HG03066 (cell line): ENCODE measurements around the gene GLIS2.

Experiments used
- ATAC-seq: cut with Tn5 transposase; IDR thresholded peaks from one replicate; pipeline ENCODE4 v1.9.1; 2021; ENCODE audit warnings: low read depth; ENCODE audit not compliant: unreplicated experiment

Gene GLIS2

DNA sequence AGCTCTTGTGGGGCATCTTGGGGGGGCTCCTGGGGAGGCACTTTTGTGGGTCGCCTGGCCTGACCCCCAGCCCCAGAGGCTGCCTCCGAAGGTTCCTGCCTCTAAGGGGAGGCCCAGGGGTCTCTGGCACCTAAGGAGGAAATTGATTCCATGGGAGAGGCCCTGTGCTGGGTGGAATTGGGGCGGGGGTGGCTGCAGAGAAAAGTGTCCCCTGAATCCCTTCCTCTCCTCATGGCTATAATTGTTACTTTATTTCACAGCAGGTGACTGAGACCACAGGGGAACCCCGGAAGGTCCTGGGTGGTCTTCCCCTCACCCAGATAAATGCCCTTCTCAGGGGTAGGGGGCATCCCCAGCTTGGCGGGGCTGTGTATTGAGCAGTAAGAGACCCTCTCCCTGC lies 3.1 kb downstream of the GLIS2 start:
- ATAC-seq: no peak

DNA sequence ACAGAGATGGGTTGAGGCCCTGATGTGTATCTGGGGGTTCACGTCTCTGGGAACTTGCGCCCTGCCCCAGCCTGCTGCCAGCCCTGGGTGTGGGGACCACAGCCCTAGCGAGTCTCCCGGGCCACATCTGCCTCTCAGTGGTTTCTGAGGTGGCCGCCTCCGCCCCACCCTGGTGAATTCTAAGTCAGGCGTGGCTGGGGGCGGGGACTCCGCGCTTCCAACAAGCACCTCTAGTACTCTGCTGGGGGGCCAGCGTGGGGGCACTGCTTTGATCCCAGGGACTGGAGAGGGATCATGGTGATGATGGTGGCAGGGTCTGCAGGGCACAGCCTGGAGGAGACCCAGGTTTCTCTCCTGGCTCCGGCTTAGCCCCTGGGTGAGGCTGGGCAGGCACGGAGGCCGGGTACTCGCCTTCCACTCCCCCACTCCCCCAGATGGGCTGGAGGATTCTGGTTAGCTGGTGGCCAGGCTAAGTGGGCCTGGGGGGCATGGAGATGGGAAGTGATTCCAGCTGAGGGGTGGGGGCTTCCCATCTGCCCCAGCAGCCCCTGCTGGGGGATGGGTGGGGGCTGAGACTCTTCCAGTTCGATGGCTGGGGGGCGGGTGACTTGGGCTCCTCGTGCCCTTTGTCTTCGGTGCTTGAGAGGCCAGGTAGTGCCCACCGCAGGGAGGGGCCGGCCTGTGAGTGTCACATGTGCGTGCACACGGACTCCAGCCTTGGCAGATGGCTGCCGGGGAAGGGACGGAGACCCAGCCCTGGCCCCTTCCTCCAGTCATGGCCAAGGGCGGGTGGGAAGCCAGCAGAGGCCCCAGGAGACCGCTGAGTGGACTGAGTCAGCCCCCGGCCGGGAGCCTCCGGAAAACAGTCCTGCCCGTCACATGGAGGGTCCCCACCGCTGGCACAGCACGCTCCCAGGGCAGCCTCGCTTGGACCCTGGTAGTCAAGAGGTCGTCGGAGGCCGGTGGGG lies 3.9 kb downstream of the GLIS2 start:
- no peak for ATAC-seq

DNA sequence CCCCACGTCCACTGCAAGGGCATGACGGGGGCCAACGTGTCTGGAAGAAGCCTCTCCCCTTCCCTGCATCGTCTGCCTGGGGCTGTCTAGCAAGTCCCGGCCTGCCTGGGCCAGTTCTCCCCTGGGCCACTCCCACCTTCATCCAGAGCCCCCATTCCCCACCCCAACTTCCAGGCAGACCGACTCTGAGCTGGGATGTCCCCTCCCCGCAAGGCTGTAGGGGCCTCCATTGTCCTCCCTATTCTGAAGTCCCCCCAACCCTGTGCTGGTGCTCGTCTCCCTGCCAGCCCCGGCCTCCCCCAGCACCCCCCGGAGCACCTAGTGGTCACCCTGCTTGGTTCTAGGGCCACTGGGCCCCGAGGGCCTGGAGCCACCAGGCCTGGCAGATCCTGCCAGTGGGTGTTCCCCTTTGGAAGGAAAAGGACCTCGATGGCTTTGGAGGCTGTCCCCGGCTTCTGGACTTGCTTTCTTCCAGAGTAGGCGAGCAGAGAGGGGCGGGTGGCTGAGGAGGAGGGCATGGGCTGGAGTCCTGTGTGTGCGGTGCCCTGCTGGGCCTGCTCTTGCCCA lies 4.8 kb downstream of the GLIS2 start:
- ATAC-seq: no peak

DNA sequence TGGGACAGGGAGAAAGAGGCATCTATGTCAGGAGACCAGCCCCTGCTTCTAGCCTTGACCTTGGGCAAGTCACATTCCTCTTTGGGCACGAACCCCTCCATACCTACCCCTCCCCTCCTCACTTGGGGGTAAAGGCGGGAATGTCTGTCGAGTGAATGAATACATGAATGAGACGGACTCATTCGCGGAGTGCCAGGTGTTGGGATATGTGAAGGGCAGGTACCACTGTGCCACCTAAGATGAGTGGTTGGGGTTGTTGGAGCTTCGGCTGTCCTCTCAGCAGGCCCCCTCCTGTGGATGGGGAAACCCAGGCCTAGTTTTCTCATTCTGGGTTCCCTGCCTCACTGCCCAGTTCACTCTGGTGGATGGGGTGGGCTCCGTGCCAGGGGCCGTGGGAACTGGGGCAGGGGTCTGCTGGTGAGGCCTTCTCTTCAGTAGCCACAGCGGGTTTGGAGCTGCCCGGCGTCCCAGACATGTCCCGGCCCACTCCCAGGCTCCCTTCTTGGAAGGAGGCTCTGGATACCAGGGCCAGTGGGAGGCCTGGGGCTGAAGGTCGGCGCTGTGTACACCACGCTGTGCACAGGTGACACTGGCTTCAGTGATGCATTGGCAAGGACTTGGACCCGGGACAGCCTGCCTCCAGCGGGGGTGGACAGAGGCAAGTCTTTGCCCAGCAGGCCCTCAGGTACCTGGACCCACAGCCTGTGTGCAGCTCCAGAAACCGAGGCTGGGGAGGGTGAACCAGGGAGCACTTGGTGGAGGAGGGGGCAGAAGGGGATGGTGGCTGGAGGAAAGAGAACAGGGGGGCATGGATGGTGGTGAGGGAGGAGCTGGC lies 5.6 kb downstream of the GLIS2 start:
- no peak for ATAC-seq

DNA sequence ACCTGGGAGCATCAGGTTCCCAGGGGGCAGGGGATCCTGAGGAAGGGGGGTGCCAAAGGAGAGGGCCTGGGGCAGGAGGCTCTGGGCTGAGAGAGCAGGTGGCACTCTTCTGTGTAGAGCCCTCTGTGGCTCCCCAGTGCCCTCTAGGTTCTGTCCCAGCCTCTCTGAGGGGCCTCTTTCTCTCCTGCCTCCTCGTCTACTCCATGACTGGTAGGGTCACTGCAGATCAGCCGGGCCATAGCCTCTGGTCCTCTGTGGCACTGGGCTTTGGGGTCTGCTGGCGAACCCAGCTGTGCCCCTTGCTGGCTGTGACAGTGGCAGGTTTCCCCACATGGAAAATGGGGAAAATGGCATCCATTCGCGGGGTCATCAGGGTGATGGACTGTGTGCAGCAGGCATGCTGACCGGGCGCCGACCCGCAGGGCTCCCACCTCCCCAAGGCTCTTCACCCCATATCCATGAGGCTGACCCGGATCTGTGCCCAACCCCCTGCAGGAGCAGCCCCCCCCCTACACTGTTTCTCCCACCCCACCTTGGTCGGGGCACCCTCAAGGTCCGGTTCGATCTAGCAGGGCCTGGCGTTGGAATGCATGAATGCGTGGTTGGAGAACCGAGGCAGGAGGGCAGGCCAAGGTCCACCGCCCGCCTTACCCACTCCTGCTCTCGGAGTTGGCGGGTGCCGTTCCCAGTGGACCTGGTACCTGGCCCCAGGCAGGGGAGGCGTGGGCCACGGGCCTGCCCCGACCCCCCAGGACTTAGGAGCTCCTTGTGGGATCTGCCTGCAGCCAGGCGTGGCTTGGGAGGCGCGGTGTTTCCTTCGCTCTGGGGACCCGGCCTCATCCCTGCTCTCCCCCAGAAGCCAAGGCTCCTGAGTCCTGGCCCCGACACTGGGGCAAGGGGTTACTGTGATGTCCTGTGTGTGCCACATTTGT lies 6.5 kb downstream of the GLIS2 start:
- ATAC-seq: no peak

DNA sequence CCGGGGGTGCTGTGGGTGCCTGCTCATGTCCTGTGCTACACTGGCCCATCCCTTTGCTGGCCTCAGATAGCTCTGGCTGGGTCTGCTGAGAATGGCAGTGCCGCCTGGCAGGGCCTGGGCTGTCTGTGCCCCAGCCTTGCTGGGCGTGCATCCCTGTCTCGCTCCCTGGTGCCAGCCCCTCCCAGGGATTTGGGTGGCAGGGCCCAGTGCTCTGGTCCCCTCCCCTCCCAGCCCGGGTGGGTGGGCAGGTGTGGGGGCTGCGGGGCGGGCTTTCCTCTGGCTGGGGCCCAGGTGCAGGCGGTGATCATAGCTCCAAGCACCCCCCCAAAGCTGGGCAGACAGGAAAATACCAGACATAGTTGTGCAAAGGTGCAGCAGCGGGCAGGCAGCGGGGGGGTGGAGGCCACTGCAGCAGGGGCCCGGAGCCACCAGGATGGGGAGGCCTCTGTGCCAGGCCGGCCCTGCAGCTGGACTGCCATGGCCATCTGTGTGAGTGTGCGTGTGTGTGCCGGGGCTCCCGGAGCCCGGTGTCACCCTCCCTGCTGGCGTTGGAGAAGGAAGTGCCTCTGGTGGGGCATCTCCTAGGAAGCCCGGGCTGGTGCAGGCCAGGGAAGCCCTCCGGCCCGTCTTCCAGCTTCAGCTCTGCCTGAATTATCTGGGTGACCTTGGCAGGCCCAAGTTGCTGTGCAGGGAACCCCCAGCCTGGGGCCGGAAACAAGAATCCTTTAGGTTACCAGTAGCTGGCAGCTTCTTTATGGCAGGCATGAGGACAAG lies 7.4 kb downstream of the GLIS2 start:
- ATAC-seq: no peak

DNA sequence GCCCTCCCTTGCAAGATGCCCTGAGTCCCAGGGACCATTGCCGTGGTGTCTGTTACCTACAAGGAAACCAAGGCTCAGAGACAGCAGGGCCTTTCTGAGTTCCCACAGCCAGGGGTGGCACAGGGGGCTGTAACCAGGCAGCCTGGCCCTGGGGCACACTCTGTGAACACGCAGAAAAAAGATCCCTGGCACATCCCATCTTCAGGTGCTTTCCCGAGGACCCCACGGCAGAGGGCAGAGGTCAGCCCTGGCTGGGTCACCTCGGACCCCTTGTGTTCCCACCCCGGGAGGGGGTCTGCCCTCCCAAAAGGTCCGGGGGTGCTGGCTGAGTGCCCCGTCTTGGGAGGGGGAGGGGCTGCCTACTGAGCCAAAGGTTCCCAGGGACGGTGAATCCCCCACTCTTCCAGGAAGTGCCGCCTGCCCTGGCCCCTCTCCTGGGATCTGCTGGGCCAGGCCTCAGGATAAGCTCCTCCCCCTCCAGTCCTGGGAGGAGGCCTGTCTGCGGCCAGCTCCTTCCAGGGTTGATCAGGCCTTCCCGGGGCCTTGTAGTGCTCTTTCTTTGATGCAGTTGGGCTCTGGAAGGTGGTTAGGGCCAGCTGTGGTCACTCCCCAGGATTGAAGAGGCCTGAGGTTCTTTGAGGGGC lies 8.1 kb downstream of the GLIS2 start:
- no peak for ATAC-seq

DNA sequence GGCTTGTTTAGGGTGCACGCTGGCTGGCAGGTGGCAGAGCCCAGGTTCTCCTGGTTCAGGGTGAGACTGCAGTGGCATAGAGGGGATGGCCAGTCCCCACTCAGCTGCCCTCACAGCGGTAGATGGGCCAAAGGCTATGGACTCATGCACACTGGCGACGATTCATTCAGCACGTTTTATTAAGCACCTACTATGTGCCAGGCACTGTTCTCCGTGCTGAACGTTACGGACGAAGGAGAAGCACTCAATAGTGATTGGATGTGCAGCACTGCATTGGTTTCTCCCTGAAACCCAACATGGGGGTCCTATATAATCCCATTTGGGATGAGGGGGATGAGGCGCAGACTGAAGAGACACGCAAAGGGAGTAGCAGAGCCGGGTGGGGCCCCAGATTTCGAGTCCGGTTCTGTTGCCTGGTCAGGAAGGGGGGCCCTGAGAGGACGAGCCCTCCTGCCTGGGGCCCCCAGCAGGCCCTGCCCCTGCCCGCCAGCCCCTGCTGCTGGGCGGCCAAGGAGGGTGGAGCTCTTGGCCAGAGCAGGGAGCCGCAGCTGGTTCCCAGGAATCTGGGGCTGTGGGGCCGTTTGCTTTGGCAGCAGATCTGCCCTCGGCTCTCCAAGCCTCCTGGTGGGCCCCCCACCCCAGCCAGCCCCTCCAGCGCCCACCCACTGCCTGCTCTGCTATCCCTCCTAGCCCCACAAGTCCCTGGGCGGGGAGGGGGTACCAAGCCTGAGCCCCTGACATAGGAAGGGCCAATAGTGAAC lies 8.8 kb downstream of the GLIS2 start:
- ATAC-seq: no peak

DNA sequence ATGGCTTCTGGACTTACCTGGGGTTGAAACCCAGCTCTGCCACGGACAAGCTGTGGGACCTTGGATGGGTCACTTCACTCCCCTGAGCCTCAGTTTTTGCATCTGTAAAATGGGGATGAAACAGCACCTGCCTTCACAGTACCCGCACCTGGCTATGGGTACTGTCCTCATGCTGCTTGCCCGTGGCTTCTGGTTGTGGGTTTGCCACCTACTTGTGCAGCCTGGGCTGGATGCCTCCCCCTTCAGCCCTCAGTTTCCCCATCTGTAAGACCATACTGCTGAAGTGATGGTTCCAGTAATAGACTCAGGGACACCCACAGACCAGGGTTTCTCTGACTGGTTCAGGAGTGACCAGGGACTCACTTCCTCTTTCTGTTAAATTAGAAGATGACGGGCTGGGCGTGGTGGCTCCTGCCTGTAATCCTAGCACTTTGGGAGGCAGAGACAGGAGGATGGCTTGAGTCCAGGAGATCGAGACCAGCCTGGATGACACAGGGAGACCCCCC lies 9.4 kb downstream of the GLIS2 start:
- ATAC-seq: no peak

DNA sequence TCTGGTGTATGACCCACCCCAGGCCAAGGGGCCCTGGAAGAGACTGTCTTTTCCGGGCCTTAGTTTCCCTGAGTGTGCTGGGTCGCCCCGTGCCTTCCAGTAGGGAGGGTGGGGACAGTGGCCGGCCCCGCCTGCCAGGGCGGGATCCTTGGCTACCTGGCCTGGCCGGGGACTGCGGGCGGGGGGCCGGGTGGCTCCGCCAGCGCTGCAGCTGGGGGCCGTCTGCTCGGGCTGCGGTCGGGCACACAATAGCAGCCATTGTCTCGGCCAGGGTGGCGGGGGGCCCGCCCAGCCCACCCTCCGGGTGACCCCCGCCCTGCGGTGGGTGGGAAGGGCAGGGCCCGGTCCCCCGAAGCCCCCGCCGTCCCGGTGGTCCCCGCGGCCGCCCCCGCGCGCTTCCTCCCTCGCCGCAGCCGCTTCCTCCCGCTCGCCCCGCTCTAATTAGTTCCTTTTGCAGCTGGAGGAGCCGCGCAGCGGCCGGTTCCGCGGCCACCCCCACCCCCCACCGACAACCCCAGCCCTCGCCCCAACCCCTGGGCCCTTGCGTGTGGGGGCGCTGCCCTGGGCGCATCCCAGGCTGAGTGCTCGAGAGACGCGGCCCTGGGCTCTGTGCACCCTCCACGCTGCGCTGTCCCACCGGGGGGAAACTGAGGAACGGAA lies 11.6 kb downstream of the GLIS2 start:
- ATAC-seq: no peak

DNA sequence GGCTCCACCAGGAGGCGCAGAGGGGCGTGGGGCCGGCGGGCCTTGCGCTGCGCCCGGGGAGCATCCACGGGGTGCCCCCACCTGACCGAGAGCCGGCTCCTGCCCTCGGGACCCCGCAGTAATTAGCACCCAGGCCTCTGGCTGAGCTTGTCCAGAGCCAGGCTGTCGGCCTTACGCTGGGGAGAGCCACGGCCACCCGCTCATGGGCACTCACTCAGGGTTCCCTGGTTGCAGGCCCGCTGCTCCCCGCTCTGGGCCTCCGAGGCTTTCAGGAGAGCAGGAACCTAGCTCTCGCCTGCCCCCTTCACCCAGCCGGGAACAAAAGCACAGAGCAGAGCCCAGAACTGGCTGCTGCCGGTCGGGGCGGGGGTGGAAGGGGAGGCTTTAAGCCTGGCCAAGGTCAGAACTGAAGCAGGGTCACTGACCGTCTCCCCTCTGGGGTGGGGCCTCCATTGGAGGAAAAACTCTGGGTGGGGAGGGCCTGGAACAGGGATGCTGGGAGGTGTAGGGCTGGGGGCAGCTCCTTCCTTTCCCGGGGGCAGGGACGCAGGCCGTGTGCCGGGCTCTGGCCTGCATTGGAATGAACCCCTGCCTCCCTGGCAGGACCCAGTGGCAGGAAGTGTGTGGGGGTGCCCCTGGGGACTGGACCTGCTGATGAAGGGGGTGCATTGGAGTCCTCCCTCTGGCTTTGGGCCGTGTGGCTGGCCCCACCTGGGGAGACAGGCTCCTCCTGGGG lies 12.3 kb downstream of the GLIS2 start:
- peak; percentile 68 for ATAC-seq

DNA sequence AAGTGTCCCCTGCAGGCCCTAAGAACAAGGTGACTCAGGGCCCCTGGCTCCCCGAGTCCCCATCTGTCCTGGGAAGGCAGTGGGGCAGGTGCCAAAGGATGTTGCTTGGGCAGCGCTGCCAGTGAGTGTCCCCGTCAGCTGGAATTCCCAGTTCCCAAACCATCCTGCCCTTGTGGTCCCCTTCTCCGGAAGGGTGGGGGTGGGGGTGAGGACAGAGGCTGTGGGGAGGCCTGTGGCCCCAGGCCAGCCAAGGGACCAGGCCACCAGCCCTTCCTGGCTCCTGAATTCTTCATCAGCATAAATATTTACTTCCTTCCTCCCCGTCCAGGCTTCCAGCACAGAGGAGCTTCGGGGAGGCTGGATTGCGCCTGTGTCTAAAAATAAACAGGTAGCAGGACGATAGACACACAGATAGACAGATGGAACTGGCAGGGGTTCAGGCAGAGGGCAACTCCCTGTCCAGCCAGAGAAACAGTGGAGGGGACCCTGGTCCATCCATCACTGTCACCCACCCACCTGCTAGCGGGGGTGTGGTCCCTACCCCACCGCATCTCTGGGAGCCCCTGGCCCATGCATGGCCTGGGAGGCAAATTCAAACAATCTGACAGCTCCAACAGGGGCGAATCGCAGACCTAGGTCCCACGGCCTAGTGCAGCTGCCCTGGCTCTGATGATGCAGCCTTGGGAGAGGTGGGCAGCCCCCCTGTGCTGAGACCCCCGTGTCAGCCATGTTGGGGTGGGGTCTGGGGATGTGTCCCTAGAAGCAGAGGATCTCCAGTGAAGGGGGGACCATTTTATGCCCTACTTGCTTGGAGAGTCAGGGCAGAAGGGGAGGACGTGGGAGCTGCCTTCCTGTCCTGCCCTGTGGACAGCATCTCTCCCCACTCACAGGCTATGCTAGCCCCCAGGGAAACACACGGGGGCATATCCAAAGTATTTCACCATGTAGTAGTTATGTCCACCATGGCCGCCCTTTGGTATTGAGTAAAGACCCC lies 13.2 kb downstream of the GLIS2 start:
- ATAC-seq: no peak

DNA sequence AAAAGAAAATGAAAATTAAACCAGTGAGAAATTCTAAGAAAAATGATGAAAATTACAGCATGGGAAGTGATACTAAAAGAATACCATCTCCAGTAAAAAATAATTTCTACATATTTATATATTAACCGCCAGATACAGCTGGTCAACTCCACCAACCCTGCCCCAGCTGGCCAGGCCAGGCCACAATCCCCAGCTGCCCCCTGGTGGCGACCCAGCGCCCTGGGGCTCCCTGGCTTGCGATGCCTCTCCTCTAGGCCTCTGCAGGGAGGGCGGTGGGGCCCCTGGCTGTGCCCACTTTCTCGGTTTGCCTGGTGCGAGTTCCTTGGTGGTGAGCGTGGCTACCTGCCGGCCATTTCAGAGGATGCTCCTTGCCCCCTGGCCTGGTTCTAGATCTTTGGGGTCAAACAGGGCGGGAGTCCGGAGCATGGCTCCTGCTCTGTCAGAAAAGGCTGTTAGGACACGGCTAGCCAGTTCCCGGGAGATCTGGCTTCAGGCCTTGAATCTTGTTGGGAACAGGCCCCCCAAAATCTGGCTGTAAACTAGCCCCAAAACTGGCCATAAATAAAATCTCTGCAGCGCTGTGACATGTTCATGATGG lies 14.5 kb downstream of the GLIS2 start:
- ATAC-seq: no peak

DNA sequence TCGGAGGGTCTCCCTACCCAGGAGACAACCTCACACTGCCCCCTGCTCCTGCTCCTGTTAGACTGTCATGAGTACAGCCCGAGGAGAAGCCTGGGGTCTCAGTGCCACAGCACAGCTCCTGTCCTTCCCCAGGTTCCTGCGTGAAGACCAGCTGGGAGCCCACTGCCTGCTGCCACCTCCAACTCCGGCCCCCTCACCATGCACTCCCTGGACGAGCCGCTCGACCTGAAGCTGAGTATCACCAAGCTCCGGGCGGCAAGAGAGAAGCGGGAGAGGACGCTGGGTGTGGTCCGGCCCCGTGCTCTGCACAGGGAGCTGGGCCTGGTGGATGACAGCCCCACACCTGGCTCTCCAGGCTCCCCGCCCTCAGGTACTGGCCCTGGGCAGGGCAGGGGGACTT lies 16.2 kb downstream of the GLIS2 start:
- no peak for ATAC-seq

DNA sequence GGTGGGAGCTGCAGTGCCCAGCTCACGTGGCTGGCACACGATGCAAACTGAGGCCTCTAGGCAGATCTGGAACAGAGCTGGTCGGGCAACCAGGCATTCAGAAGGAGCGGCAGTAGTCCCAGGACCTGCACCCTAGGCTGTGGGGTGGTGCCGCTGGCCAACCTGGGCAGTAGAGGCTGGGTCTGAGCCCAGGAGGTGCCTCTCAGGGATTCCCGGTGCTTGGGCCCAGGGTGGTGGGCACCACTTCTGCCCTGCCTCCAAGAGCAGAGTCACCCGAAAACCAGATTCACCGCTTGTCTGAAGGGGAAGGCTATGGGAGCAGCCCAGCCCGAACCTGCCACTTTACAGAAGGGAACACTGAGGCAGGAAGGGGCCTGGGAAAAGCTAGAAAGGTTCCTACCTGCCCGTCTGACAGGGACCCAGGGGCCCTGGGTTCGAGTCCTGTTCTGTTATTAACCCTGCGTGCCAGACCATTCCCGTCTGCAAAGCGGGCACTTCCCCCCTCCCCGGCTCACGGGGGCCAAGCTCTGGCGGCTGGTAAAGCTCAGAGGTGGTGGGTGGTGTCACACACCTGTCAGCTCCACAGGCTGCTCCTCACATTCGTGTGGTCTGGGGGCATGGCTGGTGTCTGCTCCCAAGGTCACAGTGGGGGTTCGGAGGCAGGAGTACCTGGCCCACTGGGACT lies 16.9 kb downstream of the GLIS2 start:
- ATAC-seq: no peak
